Measurements from ENCODE around the gene MFGE8.

- TF ChIP-seq POLR2A (IDR thresholded peaks at IDR 0.05) (no peak), CTCF (IDR thresholded peaks at IDR 0.05) (no peak)
These were observed 4.2 kb downstream of the MFGE8 start for GRCh38 chr15:88908697-88909621.

Data from transverse colon (tissue), 3 donors.